ENCODE measurements around the gene IFRD2. TPM values are rescaled to one million over a fixed set of nuclear protein-coding genes. Genes with fewer than 3 reads are reported as not detected.
A peak's percentile ranks its signal among the peaks of the same experiment; 100 is the strongest.

Gene IFRD2
- total and polyA plus RNA-seq, 2 of the 13 experiments (the other 11 are each of a cell fraction or from before 2014, with no cell fraction given), result 32.8 to 96.1 TPM

DNA sequence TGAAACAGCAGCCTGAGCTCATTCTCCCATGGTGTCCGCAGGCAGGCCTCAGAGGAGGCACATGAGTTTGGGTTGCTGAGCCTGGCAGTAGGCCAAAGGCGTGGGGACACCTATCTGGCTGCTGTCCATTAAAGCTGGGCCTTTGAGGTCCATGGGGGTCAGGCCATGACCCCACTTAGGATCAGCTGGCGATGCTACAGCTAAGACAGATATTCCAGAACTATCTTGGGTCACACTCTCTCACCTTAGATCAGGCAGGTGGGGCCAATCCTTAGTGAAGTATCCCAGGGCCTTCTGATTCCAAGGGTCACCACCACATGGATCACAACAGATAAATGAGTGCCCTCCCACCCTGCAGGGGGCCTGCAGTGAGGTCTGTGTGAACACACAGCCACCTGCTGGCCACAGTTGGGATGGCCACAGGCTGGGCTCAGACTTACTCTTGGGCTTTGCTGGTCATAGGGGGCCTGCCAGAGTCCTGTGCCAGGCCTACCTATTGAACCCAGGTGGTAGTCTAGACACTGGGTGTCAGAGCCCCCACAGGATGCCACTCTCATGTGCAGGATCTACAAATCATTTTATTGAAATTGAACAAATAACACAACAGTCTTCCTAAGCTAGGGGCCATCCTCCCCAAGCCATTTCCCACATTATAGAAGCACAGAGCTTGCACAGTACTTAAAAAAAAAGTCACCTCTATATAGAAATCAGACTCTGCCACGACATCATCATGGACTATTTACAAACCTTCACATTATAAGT lies 32.3 kb upstream of the IFRD2 start (continued):
- 0 out of 2 replicates have a peak, but pooled peaks have one; percentile 73 for TF ChIP-seq GTF3A (CRISPR knock-in tag; conservative IDR thresholded peaks at IDR 0.05)
- TF ChIP-seq, protein P1, sequence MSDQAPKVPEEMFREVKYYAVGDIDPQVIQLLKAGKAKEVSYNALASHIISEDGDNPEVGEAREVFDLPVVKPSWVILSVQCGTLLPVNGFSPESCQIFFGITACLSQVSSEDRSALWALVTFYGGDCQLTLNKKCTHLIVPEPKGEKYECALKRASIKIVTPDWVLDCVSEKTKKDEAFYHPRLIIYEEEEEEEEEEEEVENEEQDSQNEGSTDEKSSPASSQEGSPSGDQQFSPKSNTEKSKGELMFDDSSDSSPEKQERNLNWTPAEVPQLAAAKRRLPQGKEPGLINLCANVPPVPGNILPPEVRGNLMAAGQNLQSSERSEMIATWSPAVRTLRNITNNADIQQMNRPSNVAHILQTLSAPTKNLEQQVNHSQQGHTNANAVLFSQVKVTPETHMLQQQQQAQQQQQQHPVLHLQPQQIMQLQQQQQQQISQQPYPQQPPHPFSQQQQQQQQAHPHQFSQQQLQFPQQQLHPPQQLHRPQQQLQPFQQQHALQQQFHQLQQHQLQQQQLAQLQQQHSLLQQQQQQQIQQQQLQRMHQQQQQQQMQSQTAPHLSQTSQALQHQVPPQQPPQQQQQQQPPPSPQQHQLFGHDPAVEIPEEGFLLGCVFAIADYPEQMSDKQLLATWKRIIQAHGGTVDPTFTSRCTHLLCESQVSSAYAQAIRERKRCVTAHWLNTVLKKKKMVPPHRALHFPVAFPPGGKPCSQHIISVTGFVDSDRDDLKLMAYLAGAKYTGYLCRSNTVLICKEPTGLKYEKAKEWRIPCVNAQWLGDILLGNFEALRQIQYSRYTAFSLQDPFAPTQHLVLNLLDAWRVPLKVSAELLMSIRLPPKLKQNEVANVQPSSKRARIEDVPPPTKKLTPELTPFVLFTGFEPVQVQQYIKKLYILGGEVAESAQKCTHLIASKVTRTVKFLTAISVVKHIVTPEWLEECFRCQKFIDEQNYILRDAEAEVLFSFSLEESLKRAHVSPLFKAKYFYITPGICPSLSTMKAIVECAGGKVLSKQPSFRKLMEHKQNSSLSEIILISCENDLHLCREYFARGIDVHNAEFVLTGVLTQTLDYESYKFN (CRISPR knock-in tag; conservative IDR thresholded peaks at IDR 0.05), result peak; percentile 65
- TF ChIP-seq, protein P2, sequence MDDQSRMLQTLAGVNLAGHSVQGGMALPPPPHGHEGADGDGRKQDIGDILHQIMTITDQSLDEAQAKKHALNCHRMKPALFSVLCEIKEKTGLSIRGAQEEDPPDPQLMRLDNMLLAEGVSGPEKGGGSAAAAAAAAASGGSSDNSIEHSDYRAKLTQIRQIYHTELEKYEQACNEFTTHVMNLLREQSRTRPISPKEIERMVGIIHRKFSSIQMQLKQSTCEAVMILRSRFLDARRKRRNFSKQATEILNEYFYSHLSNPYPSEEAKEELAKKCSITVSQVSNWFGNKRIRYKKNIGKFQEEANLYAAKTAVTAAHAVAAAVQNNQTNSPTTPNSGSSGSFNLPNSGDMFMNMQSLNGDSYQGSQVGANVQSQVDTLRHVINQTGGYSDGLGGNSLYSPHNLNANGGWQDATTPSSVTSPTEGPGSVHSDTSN (CRISPR knock-in tag; IDR thresholded peaks at IDR 0.05; ENCODE audit: borderline replicate concordance), result no peak
- TF ChIP-seq ZMYM4 (CRISPR knock-in tag; IDR thresholded peaks at IDR 0.05), result 0 out of 2 replicates have a peak, but pooled peaks have one; percentile 31
- no peak for TF ChIP-seq SAFB2 (CRISPR knock-in tag; IDR thresholded peaks at IDR 0.05; ENCODE audit: borderline replicate concordance, low read depth)
- TF ChIP-seq MTF2 (CRISPR knock-in tag; IDR thresholded peaks at IDR 0.05; ENCODE audit: borderline replicate concordance), result no peak
- TF ChIP-seq, protein P3, sequence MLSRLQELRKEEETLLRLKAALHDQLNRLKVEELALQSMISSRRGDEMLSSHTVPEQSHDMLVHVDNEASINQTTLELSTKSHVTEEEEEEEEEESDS (CRISPR knock-in tag; IDR thresholded peaks at IDR 0.05; ENCODE audit: borderline replicate concordance), result no peak
- TF ChIP-seq ZNF333 (CRISPR knock-in tag; IDR thresholded peaks at IDR 0.05; ENCODE audit: borderline replicate concordance), result no peak
- TF ChIP-seq ZNF205 (CRISPR knock-in tag; IDR thresholded peaks at IDR 0.05), result no peak; the same call in 1 of the 2 replicates
- no peak for TF ChIP-seq TOPORS (CRISPR knock-in tag; IDR thresholded peaks at IDR 0.05)
- TF ChIP-seq, protein P4, sequence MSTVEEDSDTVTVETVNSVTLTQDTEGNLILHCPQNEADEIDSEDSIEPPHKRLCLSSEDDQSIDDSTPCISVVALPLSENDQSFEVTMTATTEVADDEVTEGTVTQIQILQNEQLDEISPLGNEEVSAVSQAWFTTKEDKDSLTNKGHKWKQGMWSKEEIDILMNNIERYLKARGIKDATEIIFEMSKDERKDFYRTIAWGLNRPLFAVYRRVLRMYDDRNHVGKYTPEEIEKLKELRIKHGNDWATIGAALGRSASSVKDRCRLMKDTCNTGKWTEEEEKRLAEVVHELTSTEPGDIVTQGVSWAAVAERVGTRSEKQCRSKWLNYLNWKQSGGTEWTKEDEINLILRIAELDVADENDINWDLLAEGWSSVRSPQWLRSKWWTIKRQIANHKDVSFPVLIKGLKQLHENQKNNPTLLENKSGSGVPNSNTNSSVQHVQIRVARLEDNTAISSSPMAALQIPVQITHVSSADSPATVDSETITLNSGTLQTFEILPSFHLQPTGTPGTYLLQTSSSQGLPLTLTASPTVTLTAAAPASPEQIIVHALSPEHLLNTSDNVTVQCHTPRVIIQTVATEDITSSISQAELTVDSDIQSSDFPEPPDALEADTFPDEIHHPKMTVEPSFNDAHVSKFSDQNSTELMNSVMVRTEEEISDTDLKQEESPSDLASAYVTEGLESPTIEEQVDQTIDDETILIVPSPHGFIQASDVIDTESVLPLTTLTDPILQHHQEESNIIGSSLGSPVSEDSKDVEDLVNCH (CRISPR knock-in tag; IDR thresholded peaks at IDR 0.05), result no peak
- no peak for TF ChIP-seq SCMH1 (CRISPR knock-in tag; IDR thresholded peaks at IDR 0.05; ENCODE audit: borderline replicate concordance)
- TF ChIP-seq ZNF768 (CRISPR knock-in tag; IDR thresholded peaks at IDR 0.05), result peak; percentile 35; the same call in 1 of the 2 replicates
- TF ChIP-seq, protein P5, sequence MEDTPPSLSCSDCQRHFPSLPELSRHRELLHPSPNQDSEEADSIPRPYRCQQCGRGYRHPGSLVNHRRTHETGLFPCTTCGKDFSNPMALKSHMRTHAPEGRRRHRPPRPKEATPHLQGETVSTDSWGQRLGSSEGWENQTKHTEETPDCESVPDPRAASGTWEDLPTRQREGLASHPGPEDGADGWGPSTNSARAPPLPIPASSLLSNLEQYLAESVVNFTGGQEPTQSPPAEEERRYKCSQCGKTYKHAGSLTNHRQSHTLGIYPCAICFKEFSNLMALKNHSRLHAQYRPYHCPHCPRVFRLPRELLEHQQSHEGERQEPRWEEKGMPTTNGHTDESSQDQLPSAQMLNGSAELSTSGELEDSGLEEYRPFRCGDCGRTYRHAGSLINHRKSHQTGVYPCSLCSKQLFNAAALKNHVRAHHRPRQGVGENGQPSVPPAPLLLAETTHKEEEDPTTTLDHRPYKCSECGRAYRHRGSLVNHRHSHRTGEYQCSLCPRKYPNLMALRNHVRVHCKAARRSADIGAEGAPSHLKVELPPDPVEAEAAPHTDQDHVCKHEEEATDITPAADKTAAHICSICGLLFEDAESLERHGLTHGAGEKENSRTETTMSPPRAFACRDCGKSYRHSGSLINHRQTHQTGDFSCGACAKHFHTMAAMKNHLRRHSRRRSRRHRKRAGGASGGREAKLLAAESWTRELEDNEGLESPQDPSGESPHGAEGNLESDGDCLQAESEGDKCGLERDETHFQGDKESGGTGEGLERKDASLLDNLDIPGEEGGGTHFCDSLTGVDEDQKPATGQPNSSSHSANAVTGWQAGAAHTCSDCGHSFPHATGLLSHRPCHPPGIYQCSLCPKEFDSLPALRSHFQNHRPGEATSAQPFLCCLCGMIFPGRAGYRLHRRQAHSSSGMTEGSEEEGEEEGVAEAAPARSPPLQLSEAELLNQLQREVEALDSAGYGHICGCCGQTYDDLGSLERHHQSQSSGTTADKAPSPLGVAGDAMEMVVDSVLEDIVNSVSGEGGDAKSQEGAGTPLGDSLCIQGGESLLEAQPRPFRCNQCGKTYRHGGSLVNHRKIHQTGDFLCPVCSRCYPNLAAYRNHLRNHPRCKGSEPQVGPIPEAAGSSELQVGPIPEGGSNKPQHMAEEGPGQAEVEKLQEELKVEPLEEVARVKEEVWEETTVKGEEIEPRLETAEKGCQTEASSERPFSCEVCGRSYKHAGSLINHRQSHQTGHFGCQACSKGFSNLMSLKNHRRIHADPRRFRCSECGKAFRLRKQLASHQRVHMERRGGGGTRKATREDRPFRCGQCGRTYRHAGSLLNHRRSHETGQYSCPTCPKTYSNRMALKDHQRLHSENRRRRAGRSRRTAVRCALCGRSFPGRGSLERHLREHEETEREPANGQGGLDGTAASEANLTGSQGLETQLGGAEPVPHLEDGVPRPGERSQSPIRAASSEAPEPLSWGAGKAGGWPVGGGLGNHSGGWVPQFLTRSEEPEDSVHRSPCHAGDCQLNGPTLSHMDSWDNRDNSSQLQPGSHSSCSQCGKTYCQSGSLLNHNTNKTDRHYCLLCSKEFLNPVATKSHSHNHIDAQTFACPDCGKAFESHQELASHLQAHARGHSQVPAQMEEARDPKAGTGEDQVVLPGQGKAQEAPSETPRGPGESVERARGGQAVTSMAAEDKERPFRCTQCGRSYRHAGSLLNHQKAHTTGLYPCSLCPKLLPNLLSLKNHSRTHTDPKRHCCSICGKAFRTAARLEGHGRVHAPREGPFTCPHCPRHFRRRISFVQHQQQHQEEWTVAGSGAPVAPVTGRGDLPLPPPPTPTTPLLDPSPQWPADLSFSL (CRISPR knock-in tag; IDR thresholded peaks at IDR 0.05), result no peak

Measured in HepG2 (cell line).